Activated naive CD4-positive, alpha-beta T cell treated with anti-CD3 and anti-CD28 coated beads, Interleukin-2, amount 50 U/mL, for 72 hours (primary cell): ENCODE results near the gene PDE4C. TPM values are rescaled to one million over a fixed set of nuclear protein-coding genes. Genes with fewer than 3 reads are reported as not detected.

ENCODE experiments used
- ATAC-seq, 2 donors: fragments of 150-1000 bp; cut with Tn5 transposase; 2 replicates each; pipeline ENCODE4 v1.10.0; 2021; ENCODE audit warnings: mild to moderate bottlenecking in 2 of 2, moderate library complexity in 2 of 2
- DNase-seq, 2 donors: peaks; one replicate each; pipeline ENCODE4 v3.0.0; 2021 to 2022; ENCODE audit warnings: low spot score in 2 of 2
- H3K27ac Mint-ChIP-seq, 2 donors: one replicate each; pipeline ENCODE4 v1.8.0; 2022; ENCODE audit warnings: mild to moderate bottlenecking in 2 of 2, mixed read lengths in 2 of 2
- H3K36me3 Mint-ChIP-seq, 2 donors: one replicate each; pipeline ENCODE4 v1.8.0; 2022; ENCODE audit warnings: mixed read lengths in 2 of 2
- H3K9me3 Mint-ChIP-seq, 2 donors: one replicate each; pipeline ENCODE4 v1.8.0; 2022; ENCODE audit warnings: mixed read lengths in 2 of 2
- total RNA-seq, 2 donors: library from RNA; stranded (reverse); gene quantifications; one replicate each; pipeline ENCODE4 v1.2.3, GENCODE V29; 2022

Gene PDE4C
- total RNA-seq, result 1 to 10 TPM in 1 of 2 donors, under 1 TPM in 1; 0.12 to 1.0 TPM

DNA sequence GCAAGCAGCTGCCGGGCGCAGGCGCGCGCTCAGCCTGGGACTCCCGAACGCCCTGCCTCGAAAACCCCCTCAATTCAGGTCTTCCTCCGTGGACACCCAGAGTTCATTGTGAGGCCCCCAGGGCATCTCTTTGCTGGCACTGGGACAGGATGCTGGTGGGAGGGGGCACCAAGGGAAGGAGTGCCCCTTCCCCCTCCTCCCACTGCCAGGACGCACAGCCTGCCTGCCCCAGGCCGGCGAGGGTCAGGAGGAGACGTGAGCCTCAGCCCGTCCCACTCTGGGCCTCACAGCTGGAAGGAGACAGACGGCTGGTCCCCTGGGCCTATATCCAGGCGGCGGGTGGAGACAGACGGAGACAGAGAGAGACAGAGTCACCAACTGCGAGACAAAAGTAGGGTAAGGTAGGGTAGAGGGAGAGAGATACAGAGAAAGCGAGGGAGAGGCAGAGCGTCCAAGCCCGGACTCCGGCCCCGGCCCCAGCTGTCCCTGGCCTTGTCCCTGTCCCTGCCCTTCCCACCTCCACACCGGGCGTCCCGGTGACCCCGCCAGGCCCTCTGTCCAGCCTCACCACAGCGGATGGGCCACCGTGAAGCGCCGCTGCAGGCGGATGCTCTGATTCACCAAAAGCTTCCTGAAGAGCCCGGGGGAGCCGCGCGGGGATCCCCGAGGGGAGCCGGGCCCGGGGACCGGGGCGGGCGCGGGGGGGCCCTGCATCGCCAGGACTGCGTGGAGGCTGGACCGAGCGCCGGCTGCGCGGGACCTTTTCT, at the start of gene PDE4C:
PDE4C (minus strand) TSS at position 737 of the 767 bp plus-strand sequence; CDS start at position 714, 23 bp downstream.
- DNase-seq (no peak), ATAC-seq (no peak)
- no peaks in the 10 kb centered on the region for H3K9me3 Mint-ChIP-seq
- H3K36me3 Mint-ChIP-seq, result peaks cover 8 to 9% of the 10 kb centered on the region in 2 donors
- H3K27ac Mint-ChIP-seq, result peak within 1 kb of the TSS in 1 of 2 donors; percentile 87

DNA sequence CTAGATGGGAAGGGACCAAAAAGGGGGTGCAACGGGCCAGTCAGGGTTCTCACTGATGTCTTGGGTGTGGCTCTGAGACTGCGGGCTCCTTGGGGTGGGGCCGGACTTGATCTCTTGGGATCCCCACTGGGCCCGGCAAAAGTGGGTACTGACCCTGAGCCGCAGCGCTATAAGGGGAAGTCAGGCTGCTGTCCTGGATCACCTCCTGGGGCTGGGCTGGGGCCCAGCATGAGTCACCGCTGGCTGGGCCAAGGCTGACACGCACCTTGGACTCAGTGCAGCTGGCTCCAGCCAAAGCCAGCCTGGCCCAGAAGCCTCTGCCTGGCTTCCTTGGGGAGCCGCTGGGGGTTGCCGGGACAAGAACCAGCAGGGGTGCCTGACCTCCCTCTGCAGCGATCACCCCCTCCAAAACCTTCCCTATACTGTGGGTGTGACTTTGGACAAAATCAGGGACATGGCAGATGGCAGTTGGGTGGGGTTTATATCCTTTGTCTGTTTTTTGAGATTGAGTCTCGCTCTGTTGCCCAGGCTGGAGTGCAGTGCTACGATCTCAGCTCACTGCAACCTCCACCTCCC, 48.6 kb upstream of the PDE4C start:
- DNase-seq, result no peak

DNA sequence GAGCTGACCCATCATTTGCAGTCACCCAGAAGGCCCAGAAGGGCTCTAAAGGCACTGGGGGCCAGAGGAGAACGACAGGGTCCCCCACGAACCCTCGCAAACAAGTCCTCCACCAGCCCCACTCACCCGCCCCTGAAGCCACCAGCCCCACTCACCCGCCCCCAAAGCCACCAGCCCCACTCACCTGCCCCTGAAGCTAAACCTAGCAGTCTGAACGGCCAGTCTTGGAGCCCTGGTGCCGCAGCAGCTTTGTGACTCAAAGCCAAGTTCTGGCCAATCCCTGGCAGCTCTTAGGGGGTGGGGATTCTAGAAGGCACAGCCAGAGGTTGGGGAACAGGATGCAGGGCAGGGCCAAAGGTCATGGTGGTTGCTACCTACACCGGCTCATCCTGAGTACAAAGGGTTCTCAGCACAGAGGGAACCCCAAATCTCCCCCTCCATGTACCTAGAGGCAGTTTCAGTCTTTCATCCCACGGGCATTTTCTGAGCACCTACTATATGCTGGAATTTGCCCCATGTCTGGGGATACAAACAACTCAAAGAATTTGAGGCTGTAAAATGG, 48.1 kb upstream of the PDE4C start, which contains the start of gene IQCN:
IQCN (minus strand) TSS at position 234 of the 562 bp plus-strand sequence. CDS start 4,974 bp downstream, outside the sequence.
- H3K27ac Mint-ChIP-seq, result peak within 1 kb of the TSS; percentile 79 to 85
- H3K36me3 Mint-ChIP-seq, result peaks cover 12% of the 10 kb centered on the region in 2 donors
- DNase-seq, result peak in 1 of 2 donors; percentile 71
- no peaks in the 10 kb centered on the region for H3K9me3 Mint-ChIP-seq
- ATAC-seq, result peak; percentile 42 to 77

More for the DNA sequence above, 48.6 kb upstream of the PDE4C start:
- H3K9me3 Mint-ChIP-seq, result no peaks in the 10 kb centered on the region
- peak overlapping the region; percentile 79 to 85 for H3K27ac Mint-ChIP-seq
- peak; percentile 25 to 51 for ATAC-seq
- H3K36me3 Mint-ChIP-seq, result peaks cover 18% of the 10 kb centered on the region in 2 donors

DNA sequence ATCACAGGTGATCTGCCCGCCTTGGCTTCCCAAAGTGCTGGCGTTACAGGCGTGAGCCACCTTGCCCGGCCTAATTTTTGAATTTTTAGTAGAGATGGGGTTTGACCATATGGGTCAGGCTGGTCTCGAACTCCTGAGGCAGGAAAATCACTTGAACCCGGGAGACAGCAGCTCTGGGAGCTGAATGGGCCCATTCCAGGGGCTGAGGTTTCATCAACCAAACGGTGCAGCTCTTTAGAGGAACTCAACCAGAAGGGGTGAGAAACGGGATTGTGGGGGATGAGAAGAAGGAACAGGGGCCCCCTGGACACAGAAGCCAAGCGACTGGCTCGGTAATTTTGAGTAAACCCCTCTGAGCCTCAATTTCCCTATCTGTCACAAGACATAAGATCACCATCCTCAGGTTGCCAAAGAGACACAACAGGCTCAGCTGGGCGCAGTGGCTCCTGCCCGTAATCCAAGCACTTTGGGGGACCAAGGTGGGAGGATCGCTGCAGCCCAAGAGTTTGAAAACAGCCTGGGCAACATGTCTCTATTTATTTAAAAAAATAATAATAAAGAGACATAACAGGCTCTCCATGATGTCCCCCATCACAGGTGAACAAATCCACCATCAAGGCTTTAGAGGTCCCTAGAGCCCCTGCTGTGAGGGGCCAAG, 47.5 kb upstream of the PDE4C start:
- peak in 1 of 2 donors; percentile 0 for ATAC-seq
- Mint-ChIP-seq H3K27ac (peak overlapping the region in 1 of 2 donors; percentile 9), H3K36me3 (peaks cover 6% of the 10 kb centered on the region in 2 donors)

DNA sequence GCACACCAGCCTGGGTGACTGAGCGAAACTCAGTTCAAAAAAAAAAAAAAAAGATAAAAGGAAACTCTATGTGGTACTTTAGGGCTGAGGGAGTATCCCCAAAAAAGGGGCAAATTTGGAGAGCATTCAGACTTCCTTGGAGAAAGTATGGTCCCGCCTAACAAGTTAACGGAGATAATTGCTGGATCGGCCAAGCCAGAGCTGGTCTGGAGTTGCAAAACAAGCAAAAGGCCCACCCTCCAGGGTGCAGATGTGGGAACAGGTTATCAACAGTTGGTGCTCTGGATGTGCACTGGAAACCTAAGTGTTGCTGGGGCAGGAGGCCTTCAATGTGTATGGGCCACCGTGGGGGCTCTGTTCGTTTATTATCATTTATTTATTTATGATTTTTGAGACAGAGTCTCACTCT, 45.2 kb upstream of the PDE4C start:
- no peak for DNase-seq
- Mint-ChIP-seq H3K27ac (no peak overlapping the region), H3K9me3 (no peaks in the 10 kb centered on the region), H3K36me3 (no peaks in the 10 kb centered on the region)
- no peak for ATAC-seq

More for the DNA sequence above, 47.5 kb upstream of the PDE4C start:
- no peaks in the 10 kb centered on the region for H3K9me3 Mint-ChIP-seq
- no peak for DNase-seq

DNA sequence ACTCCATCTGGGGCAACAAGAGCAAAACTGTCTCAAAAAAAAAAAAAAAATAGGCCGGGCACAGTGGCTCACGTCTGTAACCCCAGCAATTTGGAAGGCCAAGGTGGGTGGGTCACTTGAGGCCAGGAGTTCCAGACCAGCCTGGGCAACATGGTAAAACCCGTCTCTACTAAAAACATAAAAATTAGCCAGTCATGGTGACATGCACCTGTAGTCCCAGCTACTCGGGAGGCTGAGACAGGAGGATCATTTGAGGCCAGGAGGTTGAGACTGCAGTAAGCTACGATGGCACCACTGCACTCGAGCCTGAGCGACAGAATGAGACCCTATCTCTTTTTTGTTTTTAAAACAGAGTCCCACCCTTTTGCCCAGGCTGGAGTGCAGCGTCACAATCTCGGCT, 44.1 kb upstream of the PDE4C start:
- no peaks in the 10 kb centered on the region for H3K36me3 Mint-ChIP-seq
- ATAC-seq, result no peak
- H3K9me3 Mint-ChIP-seq, result no peaks in the 10 kb centered on the region
- H3K27ac Mint-ChIP-seq, result no peak overlapping the region
- DNase-seq, result no peak

DNA sequence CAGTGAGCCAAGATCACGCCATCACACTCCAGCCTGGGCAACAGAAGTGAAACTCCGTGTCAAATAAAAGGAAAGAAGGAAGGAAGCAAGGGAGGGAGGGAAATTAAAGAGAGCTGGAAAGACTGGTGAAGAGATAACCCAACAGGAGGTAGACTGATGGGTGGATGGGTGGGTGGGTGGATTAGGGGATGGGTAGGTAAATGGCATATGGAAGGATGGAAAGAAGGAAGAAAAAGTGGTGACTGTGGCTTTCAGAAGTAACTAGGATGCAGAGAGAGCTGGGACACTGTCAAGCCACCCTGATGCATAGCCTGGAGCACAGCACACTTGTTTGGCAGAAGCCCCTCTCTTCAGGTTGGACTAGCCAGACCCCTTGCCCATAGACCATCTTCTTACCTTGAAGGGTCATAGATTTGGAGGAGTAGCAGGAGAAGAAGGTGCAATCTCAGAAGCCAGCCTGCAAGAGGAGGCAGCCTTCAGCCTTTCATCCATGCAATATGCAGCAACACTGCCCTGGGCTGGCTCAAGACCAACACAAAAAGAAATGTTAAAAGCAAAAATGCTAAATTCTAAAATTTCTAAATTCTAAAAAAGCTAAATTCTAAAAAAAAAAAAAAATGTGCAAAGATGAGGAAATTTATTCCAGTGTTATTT, 43.0 kb upstream of the PDE4C start:
- Mint-ChIP-seq H3K9me3 (no peaks in the 10 kb centered on the region), H3K36me3 (no peaks in the 10 kb centered on the region), H3K27ac (no peak overlapping the region)
- DNase-seq (no peak), ATAC-seq (no peak)

DNA sequence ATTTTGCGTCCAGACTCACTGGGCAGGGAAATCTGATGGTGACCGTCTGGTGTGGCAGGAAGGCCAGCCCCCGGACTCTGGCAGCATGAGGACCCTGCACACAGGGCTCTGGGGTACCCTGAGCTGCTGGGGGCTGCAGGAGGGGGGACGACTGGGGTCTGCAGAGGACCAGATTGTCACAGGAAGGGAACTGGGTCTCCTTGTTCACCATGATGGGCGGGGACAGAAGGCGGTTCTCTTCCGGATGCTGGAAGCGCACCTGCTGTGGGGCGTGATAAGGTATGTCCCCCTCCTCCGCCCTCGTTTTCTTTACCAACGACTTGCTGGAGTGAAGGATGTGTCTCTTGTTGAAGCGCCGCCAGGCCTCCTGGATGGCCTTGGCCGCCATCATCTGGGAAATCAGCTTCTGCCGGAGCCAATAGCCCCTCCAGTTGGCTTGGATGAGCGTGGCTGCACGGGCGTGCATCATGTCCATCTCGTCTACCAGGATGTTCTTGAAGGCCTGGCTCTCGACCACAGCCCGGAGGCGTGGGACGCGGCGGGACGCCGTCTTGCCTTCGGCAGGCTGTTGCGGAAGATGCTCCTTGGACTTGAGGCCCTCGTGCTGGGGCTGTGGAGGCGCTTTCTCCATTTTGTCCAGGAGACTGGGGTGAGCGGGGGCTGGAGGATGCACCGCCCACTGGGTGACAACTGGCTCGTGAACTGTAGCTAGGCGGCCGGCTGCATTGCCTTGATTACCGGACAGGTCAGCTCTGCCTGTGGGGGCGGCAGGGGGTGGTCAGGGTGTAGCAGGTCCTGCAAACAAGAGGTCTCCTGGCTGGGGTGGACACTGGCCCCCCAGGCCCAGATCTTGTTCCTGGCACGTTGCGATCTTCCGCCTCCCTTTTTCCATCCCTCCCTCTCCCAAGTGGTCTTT, 40.8 kb upstream of the PDE4C start:
- DNase-seq, result no peak
- Mint-ChIP-seq H3K27ac (no peak overlapping the region), H3K36me3 (no peaks in the 10 kb centered on the region)

DNA sequence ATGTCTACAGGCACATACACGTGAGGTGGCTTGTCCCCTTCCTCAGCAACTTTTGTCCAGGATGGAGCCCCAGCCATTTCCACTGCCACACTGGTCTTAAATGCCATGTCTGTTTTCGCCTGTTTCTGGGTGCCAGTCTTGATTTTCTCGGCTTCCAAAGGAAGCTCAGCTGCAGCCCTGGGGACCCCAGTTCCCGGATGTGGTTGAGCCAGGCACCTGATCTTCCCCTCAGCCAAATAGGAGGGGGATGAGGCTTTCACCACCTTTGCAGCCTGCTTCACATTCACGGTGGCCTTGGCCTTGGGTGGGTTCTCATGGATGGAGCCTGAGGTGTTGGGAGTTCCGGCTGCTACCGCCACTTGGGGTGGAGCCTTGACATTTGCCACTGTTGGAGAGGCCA, 39.3 kb upstream of the PDE4C start:
- Mint-ChIP-seq H3K27ac (peak overlapping the region in 1 of 2 donors; percentile 42), H3K9me3 (no peaks in the 10 kb centered on the region), H3K36me3 (no peaks in the 10 kb centered on the region)
- no peak for ATAC-seq
- no peak for DNase-seq

More for the DNA sequence above, 40.8 kb upstream of the PDE4C start:
- ATAC-seq, result no peak
- no peaks in the 10 kb centered on the region for H3K9me3 Mint-ChIP-seq

DNA sequence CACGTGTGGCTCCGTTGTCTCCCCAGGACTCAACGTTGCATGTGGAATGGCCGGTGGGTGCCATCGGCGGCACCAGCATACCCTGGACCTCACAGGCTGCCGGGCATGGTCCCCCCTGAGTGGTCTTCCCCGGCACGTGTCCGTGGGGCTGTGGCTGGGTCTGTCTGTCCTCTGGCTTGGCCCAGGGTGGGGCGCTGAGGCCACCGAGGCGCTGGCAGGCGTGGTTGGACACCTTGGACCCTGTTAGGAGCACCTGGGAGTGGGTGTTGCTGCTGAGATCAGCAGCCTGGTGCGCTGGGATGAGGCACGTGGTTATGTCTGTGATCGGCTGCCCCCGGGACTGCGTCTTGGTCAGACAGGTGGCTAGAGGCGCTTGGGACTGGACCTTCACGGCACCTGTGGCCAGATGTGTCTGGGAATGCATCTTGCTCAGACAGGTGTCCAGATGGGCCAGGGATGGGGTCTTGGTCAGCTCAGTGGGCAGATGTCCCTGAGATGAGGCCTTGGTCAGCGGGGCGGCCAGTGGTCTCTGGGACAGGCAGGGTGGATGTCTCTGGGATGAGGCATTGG, 38.8 kb upstream of the PDE4C start:
- Mint-ChIP-seq H3K36me3 (no peaks in the 10 kb centered on the region), H3K9me3 (no peaks in the 10 kb centered on the region), H3K27ac (no peak overlapping the region)
- ATAC-seq (no peak), DNase-seq (no peak)

DNA sequence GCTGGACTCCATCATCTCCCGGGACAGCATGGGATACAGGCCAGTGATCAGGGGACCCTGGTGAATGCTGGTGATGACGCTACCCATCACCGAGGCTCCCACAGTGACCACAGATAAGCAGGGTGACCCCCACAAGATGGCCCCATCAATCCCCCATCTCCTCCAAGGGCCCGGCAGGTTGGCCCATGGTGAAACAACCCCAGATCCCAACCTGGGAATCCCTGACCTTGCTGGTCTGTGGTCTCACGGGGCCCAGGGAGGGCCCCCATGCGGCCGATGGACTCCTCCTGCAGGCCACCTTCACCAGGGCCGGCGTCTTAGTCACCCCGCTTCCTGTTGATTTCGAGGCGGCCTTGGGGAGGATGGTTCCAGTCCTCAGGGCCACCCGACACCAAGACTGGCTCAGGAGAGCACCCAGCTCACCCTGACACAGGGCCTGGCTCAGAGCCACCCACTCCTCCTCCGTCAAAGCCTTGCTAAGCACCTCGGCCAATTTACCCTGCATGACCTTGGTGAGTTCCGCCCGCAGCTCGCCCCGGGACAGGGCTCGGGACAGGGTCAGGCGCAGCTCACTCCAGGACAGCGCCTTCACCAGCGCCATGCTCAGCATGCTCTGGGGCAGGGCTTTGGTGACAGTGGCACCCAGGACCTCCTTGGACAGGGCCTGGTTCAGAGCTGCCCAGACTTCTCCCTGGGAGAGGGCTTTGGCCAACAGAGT, 38.1 kb upstream of the PDE4C start:
- Mint-ChIP-seq H3K9me3 (no peaks in the 10 kb centered on the region), H3K36me3 (no peaks in the 10 kb centered on the region), H3K27ac (no peak overlapping the region)
- ATAC-seq (no peak), DNase-seq (no peak)

DNA sequence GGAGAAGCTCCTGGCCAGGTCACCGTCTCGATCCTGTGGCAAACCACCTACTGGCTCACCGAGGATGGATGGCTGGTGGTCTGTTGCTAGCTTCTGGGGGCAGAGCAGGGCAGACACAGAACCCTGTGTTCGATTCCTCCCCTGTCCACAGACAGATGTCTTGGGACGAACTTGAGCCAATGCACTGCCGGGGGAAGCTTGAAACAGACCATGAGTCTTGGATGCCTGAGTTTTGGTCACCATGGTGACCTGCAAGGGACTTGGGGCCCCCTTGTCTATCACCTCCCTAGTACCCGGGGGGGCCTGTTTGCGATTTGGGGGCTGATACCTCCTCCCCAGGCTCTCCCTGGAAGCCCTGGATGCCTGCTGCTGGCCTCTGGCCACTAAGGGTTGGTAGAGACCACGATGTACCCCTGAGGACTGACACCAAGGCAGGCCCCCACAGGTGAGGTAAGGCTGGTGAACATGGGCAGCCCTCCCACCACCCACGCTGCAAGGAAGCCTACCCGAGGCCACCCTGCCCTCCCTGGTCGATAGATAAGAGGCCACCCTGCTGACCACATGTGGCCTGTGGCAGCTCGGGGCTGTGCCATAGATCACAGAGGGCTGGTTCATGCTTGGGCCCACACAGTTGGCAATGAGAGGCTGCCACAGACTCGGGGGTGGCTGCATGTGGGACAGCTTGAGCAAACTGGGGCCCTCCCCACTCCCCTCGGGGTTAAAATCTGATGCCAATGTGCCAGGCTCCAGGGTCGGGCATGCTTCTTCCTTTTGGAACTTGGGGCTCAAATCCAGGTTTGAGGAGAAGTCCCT, 37.3 kb upstream of the PDE4C start:
- no peaks in the 10 kb centered on the region for H3K36me3 Mint-ChIP-seq
- H3K9me3 Mint-ChIP-seq, result no peaks in the 10 kb centered on the region
- DNase-seq (no peak), ATAC-seq (no peak)
- no peak overlapping the region for H3K27ac Mint-ChIP-seq

DNA sequence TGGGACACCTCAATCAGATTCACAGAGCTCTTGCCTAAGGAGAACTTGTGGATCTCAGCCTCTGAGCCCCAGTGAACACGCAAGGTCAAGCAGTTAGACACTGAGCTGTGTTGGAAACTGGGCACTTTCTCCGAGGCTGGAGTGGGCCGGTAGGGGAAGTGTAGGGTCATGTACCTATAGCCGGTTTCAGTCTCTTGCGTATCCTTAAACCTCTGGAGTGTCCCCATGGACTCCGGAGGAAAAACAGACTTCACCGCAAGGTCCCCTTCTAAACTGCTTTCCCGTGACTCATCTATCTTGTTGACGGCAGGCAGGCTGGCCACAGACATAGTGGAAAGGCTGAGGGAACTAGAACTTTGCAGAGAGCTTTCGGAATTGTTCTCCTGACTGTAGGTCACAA, 36.7 kb upstream of the PDE4C start:
- DNase-seq (no peak), ATAC-seq (no peak)
- H3K27ac Mint-ChIP-seq, result no peak overlapping the region
- no peaks in the 10 kb centered on the region for H3K36me3 Mint-ChIP-seq
- no peaks in the 10 kb centered on the region for H3K9me3 Mint-ChIP-seq

DNA sequence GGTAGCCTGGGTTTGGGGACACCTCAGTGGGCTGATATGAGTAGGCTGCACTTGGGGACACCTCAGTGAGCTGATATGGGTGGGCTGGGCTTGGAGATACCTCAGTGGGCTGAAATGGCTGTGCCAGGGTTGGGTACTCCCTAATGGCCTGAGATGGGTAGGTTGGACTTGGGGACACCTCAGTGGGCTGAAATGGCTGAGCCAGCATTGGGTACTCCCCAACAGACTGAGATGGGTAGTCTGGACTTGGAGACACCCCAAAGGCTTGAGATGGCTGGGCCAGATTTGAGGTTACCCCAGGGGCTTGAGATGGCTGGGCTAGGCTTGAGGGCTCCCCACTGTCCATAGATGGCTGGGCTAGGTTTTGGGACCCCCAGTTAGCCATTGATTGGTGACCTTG, 35.9 kb upstream of the PDE4C start:
- DNase-seq, result no peak
- Mint-ChIP-seq H3K9me3 (no peaks in the 10 kb centered on the region), H3K36me3 (no peaks in the 10 kb centered on the region), H3K27ac (peak overlapping the region in 1 of 2 donors; percentile 36)
- no peak for ATAC-seq
